ENCODE results near the gene CACNB3.

Gene CACNB3

DNA sequence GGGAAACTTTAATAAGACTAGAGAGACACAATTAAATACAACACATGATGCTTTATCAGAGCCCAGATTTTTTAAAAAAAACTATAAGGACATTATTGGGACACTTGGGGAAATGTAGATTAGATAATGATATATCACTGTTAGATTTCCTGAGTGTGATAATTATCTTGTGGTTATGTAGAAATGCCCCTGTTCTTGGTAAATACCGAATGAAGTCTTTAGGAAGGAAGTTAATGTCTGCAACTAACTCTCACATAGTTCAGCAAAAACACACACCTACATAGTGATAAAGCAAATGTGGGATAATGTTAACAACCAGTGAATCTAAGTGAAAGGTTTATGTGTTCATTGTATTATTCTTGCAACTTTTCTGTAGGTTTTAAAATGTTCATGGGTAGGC lies 14.6 kb upstream of the CACNB3 start:
- Histone ChIP-seq H3K27me3 (ENCODE audit: low read depth, low read length) (peaks cover 9% of the 10 kb centered on the region), H3K4me2 (ENCODE audit: low read length) (no peak overlapping the region), H3K4me3 (ENCODE audit: low read length) (no peak overlapping the region), H4K20me1 (ENCODE audit: insufficient read depth, low read length) (no peaks in the 10 kb centered on the region), H3K27ac (ENCODE audit: low read length) (no peak overlapping the region), H3K36me3 (replicated peaks; ENCODE audit: low read depth, low read length) (no peaks in the 10 kb centered on the region), H3K4me1 (ENCODE audit: low read length) (no peaks in the 10 kb centered on the region), H3K9me3 (ENCODE audit: insufficient read depth, low read length) (no peaks in the 10 kb centered on the region), H3K79me2 (ENCODE audit: low read length) (no peaks in the 10 kb centered on the region), H2AFZ (ENCODE audit: low read depth, low read length) (no peak overlapping the region), H3K9ac (ENCODE audit: low read length) (no peak overlapping the region)
- TF ChIP-seq EZH2phosphoT487 (IDR thresholded peaks at IDR 0.05; ENCODE audit: low read depth), result no peak
- TF ChIP-seq, protein P1, sequence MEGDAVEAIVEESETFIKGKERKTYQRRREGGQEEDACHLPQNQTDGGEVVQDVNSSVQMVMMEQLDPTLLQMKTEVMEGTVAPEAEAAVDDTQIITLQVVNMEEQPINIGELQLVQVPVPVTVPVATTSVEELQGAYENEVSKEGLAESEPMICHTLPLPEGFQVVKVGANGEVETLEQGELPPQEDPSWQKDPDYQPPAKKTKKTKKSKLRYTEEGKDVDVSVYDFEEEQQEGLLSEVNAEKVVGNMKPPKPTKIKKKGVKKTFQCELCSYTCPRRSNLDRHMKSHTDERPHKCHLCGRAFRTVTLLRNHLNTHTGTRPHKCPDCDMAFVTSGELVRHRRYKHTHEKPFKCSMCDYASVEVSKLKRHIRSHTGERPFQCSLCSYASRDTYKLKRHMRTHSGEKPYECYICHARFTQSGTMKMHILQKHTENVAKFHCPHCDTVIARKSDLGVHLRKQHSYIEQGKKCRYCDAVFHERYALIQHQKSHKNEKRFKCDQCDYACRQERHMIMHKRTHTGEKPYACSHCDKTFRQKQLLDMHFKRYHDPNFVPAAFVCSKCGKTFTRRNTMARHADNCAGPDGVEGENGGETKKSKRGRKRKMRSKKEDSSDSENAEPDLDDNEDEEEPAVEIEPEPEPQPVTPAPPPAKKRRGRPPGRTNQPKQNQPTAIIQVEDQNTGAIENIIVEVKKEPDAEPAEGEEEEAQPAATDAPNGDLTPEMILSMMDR (IDR thresholded peaks at IDR 0.05; ENCODE audit: low read depth, low read length), result no peak

DNA sequence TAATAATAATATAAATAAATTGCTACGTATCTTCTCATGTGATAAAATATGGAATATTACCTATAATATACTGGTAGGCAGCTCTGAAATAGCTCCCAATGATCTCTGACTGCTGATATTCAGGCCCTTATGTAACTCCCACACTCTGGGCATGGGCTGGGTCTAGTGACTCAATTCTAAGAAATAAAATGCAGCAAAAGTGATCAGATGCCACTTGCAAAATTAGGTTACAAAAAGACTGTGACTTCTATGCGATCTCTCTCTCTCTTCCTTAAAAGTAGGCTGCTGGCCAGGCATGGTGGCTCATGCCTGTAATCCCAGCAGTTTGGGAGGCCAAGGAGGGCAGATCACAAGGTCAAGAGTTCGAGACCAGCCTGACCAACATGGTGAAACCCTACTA lies 10.3 kb upstream of the CACNB3 start:
- Histone ChIP-seq H3K4me1 (ENCODE audit: low read length) (no peaks in the 10 kb centered on the region), H2AFZ (ENCODE audit: low read depth, low read length) (no peak overlapping the region)

DNA sequence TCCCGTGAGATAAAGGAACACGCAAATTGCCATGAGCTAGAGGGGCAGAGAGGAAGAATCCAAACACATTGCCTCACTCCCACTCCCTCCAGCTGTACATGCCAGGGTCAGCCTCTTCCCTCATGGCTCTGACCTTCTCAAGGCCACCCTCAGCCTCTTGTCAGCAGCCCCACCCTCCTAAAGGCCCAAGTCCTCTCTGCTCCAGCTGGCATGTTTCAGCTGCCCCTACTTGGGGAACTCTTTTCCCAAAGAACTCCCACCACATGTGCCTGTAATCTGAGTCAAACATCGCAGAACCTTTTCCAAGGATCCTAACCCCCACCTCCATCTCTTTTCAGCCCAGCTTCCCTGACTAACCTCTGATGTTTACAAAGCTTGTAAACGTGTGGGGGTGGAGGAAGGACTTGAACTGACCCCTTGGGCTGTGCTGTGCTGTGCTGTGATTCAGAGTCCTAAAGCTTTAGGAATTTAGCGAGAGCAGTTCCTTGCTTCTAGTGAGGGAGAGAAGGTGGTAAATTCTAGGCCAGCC lies 7.3 kb upstream of the CACNB3 start:
- no peak overlapping the region for H3K9ac ChIP-seq (ENCODE audit: low read length)
- H3K4me2 ChIP-seq (ENCODE audit: low read length), result no peak overlapping the region
- H3K27me3 ChIP-seq (ENCODE audit: low read depth, low read length), result no peaks in the 10 kb centered on the region
- no peak overlapping the region for H3K27ac ChIP-seq (ENCODE audit: low read length)
- no peak for TF ChIP-seq EZH2phosphoT487 (IDR thresholded peaks at IDR 0.05; ENCODE audit: low read depth)
- TF ChIP-seq, protein P1 (IDR thresholded peaks at IDR 0.05; ENCODE audit: low read depth, low read length), result no peak
- no peak overlapping the region for H2AFZ ChIP-seq (ENCODE audit: low read depth, low read length)
- no peak overlapping the region for H3K4me3 ChIP-seq (ENCODE audit: low read length)
- H4K20me1 ChIP-seq (ENCODE audit: insufficient read depth, low read length), result no peaks in the 10 kb centered on the region
- H3K9me3 ChIP-seq (ENCODE audit: insufficient read depth, low read length), result no peaks in the 10 kb centered on the region
- H3K4me1 ChIP-seq (ENCODE audit: low read length), result peaks cover 8% of the 10 kb centered on the region
- no peaks in the 10 kb centered on the region for H3K36me3 ChIP-seq (replicated peaks; ENCODE audit: low read depth, low read length)
- no peaks in the 10 kb centered on the region for H3K79me2 ChIP-seq (ENCODE audit: low read length)

More for the DNA sequence above, 10.3 kb upstream of the CACNB3 start:
- Histone ChIP-seq H3K4me3 (ENCODE audit: low read length) (no peak overlapping the region), H3K9ac (ENCODE audit: low read length) (no peak overlapping the region), H3K27me3 (ENCODE audit: low read depth, low read length) (peaks cover 9% of the 10 kb centered on the region), H4K20me1 (ENCODE audit: insufficient read depth, low read length) (no peaks in the 10 kb centered on the region), H3K9me3 (ENCODE audit: insufficient read depth, low read length) (no peaks in the 10 kb centered on the region), H3K4me2 (ENCODE audit: low read length) (no peak overlapping the region), H3K27ac (ENCODE audit: low read length) (no peak overlapping the region), H3K36me3 (replicated peaks; ENCODE audit: low read depth, low read length) (no peaks in the 10 kb centered on the region), H3K79me2 (ENCODE audit: low read length) (no peaks in the 10 kb centered on the region)
- no peak for TF ChIP-seq EZH2phosphoT487 (IDR thresholded peaks at IDR 0.05; ENCODE audit: low read depth)

DNA sequence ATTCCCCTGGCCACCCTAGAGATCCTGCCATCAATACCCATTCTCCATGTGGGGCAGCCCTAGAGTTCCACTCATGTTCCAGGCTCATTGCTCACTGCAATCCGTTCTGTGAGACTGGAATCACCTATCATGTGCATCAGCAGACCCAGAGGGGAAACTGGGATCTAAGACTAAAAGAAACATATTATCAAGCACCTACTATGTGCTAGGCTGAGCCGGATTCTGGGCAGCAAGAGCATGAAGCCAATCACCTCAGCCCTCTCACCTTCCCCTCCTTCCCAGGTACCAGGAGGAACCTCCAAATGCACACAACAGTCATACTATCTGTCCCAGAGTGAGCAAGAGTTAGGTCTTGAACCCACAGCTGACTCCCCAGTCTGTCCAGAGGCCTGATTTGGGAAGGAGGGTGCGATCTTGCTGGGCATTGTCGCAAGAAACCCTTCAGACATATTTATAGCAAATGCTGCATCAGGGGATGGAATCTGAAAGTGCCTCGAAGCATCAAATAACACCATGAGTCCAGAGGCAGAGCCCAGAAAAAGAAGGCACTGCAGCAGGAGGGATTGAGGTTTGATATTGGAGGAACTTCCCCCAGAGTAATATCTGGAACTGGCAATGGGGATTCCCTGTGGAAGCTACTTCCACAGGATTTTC lies 6.7 kb upstream of the CACNB3 start:
- H3K36me3 ChIP-seq (replicated peaks; ENCODE audit: low read depth, low read length), result no peaks in the 10 kb centered on the region
- no peak overlapping the region for H3K4me2 ChIP-seq (ENCODE audit: low read length)
- peaks cover 5% of the 10 kb centered on the region for H3K27me3 ChIP-seq (ENCODE audit: low read depth, low read length)
- no peak overlapping the region for H3K4me3 ChIP-seq (ENCODE audit: low read length)
- TF ChIP-seq, protein P1 (IDR thresholded peaks at IDR 0.05; ENCODE audit: low read depth, low read length), result no peak
- TF ChIP-seq EZH2phosphoT487 (IDR thresholded peaks at IDR 0.05; ENCODE audit: low read depth), result no peak
- no peak overlapping the region for H3K9ac ChIP-seq (ENCODE audit: low read length)
- no peaks in the 10 kb centered on the region for H4K20me1 ChIP-seq (ENCODE audit: insufficient read depth, low read length)
- H2AFZ ChIP-seq (ENCODE audit: low read depth, low read length), result no peak overlapping the region
- no peaks in the 10 kb centered on the region for H3K9me3 ChIP-seq (ENCODE audit: insufficient read depth, low read length)
- peaks cover 11% of the 10 kb centered on the region for H3K4me1 ChIP-seq (ENCODE audit: low read length)
- no peak overlapping the region for H3K27ac ChIP-seq (ENCODE audit: low read length)
- no peaks in the 10 kb centered on the region for H3K79me2 ChIP-seq (ENCODE audit: low read length)

All from OCI-LY3 (cell line).